ENCODE data around the gene TMEM43.

- TF ChIP-seq CTCF (IDR thresholded peaks at IDR 0.05 in 2 of 3, conservative IDR thresholded peaks at IDR 0.05 in 1 of 3; ENCODE audit: borderline replicate concordance in 1 of 3, insufficient read depth in 1 of 3, low read depth in 2 of 3, low read length in 2 of 3) (no peak), POLR2A (IDR thresholded peaks at IDR 0.05; ENCODE audit: borderline replicate concordance, extremely low read depth, insufficient read depth, insufficient read length) (no peak), EZH2 (IDR thresholded peaks at IDR 0.05) (no peak), SP1 (IDR thresholded peaks at IDR 0.05; ENCODE audit: low read depth) (0 out of 2 replicates have a peak, but pooled peaks have one; percentile 15), JUND (IDR thresholded peaks at IDR 0.05) (no peak), SRF (IDR thresholded peaks at IDR 0.05; ENCODE audit: low read depth) (no peak), ATF3 (IDR thresholded peaks at IDR 0.05) (no peak), POLR2AphosphoS5 (IDR thresholded peaks at IDR 0.05; ENCODE audit: low read depth, low read length) (no peak), CBX3 (IDR thresholded peaks at IDR 0.05; ENCODE audit: low read depth) (no peak), REST (IDR thresholded peaks at IDR 0.05; ENCODE audit: low read depth) (no peak), TCF7L2 (IDR thresholded peaks at IDR 0.05; ENCODE audit: borderline replicate concordance, extremely low read depth, insufficient read depth, insufficient read length) (no peak), EZH2phosphoT487 (IDR thresholded peaks at IDR 0.05; ENCODE audit: borderline replicate concordance) (no peak), SIN3A (IDR thresholded peaks at IDR 0.05; ENCODE audit: low read depth) (no peak)
Measured at GRCh38 chr3:14137004-14137403, 12.2 kb downstream of the TMEM43 start.
